ENCODE data around the gene STK33.
"Not testable (repeated sequence)": the region's sequence is repeated elsewhere in the genome, so short reads cannot be mapped to it uniquely, and the experiment has no call there.

GRCh38 chr11:8466884-8467283 is 127.1 kb downstream of the STK33 start:
- TF ChIP-seq POLR2A, CTCF (IDR thresholded peaks at IDR 0.05): not testable (repeated sequence)

Measured in adrenal gland (tissue), 5 donors.